GM12891 (cell line): ENCODE measurements around the gene ORC4.
A peak's percentile ranks its signal among the peaks of the same experiment; 100 is the strongest.

Source experiments
- DNase-seq: peaks from one replicate; pipeline ENCODE4 v3.0.0; 2011; ENCODE audit warnings: low spot score; ENCODE audit not compliant: insufficient read length
- FAIRE-seq: peaks from 2 replicates; lab custom pipeline; 2011; peaks lifted over from hg19 to GRCh38; lab: Jason Lieb, UNC
- PAX5 ChIP-seq: IDR thresholded peaks from 2 replicates; pipeline ENCODE4 v1.6.1; 2011; ENCODE audit warnings: low read length, moderate library complexity, mild to moderate bottlenecking; ENCODE audit not compliant: insufficient read depth, severe bottlenecking
- POLR2A ChIP-seq: IDR thresholded peaks from 2 replicates; pipeline ENCODE4 v1.6.1; 2011; ENCODE audit warnings: low read depth, low read length, control low read depth
- POLR2AphosphoS5 ChIP-seq: IDR thresholded peaks from 2 replicates; pipeline ENCODE4 v1.6.1; 2011; ENCODE audit warnings: low read depth, low read length, control low read depth
- POU2F2 ChIP-seq: IDR thresholded peaks from 2 replicates; pipeline ENCODE4 v1.6.1; 2011; ENCODE audit warnings: low read depth, mild to moderate bottlenecking, control low read depth, low read length, moderate library complexity
- SPI1 ChIP-seq: IDR thresholded peaks from 2 replicates; pipeline ENCODE4 v1.6.1; 2011; ENCODE audit warnings: low read depth, low read length, control low read depth
- TAF1 ChIP-seq: IDR thresholded peaks from 2 replicates; pipeline ENCODE4 v1.6.1; 2011; ENCODE audit warnings: low read depth, low read length, control low read depth

ORC4 gene

DNA sequence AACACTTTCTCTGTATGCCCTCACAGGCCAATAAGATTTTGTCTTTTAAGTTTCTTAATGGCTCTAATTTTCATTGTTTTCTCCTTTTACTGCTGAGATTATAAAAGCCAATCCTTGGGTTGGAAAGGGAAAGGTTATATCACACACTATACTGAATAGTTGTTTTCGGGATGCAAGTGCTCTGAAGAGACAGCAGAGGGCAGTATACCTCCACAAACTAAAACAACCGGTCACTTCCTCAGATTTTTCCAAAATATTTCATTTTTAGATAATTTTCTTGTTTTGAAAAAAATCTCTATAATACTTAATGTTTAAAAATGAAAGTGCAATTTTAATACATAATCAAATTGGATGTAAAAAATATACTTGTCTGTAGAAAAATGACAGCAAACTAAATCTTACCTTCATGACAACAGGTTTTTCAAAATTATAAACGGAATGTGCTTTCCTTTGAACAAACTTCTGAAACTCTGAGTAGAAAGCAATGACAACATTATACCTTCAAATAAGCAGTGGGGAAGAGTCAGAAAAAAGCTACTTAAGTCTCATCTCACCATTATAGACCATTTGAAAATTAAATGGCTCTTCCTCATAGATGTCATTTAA lies 82.7 kb downstream of the ORC4 start:
- TF ChIP-seq SPI1 = 0 out of 2 replicates have a peak, but pooled peaks have one; percentile 15
- no peak for TF ChIP-seq POLR2AphosphoS5
- no peak for TF ChIP-seq PAX5
- TF ChIP-seq POLR2A = no peak
- no peak for TF ChIP-seq POU2F2
- DNase-seq = no peak
- peak; percentile 38 for FAIRE-seq

- FAIRE-seq (no peak), DNase-seq (no peak)
- TF ChIP-seq POLR2AphosphoS5 (no peak), PAX5 (no peak), POLR2A (no peak), TAF1 (no peak), POU2F2 (no peak), SPI1 (no peak)
Measured at GRCh38 chr2:147934881-147935620, 85.5 kb downstream of the ORC4 start.

DNA sequence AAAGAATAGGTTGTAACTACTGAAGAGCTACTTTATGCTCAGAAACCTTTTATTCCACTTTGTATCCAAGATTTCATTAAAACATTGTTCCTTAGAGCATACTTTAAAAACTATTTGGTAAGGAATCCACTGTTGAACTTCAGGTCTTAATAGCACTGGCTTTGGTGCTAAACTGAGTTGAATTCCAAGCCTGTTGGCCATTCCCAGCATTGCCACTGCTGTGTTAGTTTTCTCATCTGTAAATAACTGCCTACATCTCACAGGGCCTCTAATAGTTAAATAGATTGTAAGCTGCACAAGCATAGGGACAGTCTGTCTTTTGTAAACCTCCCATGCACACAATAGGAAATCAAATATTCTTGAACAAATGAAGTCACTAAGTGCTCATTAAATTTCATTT lies 86.6 kb downstream of the ORC4 start:
- FAIRE-seq (no peak), DNase-seq (no peak)
- TF ChIP-seq POLR2A = no peak
- no peak for TF ChIP-seq PAX5
- TF ChIP-seq POU2F2 = no peak

DNA sequence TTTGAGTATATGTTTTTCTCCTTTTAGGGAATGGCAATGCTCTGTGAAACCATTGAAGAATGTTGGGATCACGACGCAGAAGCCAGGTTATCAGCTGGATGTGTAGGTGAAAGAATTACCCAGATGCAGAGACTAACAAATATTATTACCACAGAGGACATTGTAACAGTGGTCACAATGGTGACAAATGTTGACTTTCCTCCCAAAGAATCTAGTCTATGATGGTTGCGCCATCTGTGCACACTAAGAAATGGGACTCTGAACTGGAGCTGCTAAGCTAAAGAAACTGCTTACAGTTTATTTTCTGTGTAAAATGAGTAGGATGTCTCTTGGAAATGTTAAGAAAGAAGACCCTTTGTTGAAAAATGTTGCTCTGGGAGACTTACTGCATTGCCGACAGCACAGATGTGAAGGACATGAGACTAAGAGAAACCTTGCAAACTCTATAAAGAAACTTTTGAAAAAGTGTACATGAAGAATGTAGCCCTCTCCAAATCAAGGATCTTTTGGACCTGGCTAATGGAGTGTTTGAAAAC lies 93.4 kb downstream of the ORC4 start:
- TF ChIP-seq TAF1 (no peak), PAX5 (no peak), POLR2AphosphoS5 (no peak), POU2F2 (no peak), POLR2A (no peak), SPI1 (no peak)
- DNase-seq = no peak
- FAIRE-seq = no peak

DNA sequence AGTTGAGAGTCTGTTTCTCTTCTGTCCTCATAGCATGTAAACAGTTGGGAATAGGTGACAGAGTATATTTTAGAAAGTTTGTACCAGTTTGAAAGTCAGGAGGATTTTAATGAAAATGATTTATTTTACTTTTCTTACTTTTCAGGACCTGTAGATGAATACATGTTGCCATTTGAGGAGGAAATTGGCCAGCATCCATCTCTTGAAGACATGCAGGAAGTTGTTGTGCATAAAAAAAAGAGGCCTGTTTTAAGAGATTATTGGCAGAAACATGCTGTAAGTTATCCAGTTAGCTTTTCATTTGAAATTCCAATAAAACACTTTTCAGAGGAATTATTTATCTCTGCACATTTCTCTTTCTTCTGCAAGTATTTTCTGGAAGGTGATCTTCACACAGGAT lies 94.7 kb downstream of the ORC4 start:
- FAIRE-seq = no peak
- no peak for DNase-seq
- no peak for TF ChIP-seq PAX5
- no peak for TF ChIP-seq POU2F2
- TF ChIP-seq SPI1 = no peak

- FAIRE-seq (no peak), DNase-seq (no peak)
Measured at GRCh38 chr2:147924647-147925046, 95.9 kb downstream of the ORC4 start.

GRCh38 chr2:147923846-147924245 lies 96.7 kb downstream of the ORC4 start:
- DNase-seq (no peak), FAIRE-seq (no peak)
- no peak for TF ChIP-seq POLR2A
- TF ChIP-seq POU2F2 = no peak
- TF ChIP-seq PAX5 = no peak
- no peak for TF ChIP-seq SPI1
- no peak for TF ChIP-seq POLR2AphosphoS5
- TF ChIP-seq TAF1 = no peak

More at GRCh38 chr2:147924647-147925046, 95.9 kb downstream of the ORC4 start:
- TF ChIP-seq TAF1 = no peak
- no peak for TF ChIP-seq POLR2A
- no peak for TF ChIP-seq POLR2AphosphoS5
- no peak for TF ChIP-seq SPI1
- TF ChIP-seq POU2F2 = no peak
- no peak for TF ChIP-seq PAX5

GRCh38 chr2:147917161-147917560 lies 103.4 kb downstream of the ORC4 start:
- no peak for TF ChIP-seq POU2F2
- no peak for TF ChIP-seq POLR2A
- no peak for TF ChIP-seq PAX5
- TF ChIP-seq SPI1 = no peak
- no peak for TF ChIP-seq TAF1
- no peak for DNase-seq
- no peak for FAIRE-seq

DNA sequence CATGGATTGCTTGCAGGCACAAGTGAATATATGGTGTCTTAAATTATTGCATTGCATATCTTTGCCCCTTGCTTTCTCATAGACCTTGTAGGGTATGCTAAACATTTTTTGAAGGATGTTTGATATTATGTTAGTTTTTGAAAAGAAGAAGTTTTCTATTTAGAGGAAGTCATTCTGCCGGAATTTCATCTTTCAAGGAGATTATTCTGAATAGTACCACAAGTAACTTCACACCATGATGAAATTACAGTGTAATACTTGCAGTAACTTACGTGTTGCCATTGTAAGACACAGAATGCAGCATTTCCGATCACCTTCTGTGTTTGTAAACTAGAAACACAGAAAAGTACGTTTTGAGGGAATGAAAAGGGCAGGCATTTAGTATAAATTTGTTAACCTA lies 103.8 kb downstream of the ORC4 start:
- no peak for FAIRE-seq

GRCh38 chr2:147916067-147916466 lies 104.5 kb downstream of the ORC4 start:
- no peak for FAIRE-seq
- no peak for DNase-seq
- TF ChIP-seq SPI1 (no peak), POU2F2 (no peak), PAX5 (no peak), TAF1 (no peak), POLR2A (no peak), POLR2AphosphoS5 (no peak)

More for the DNA sequence above, 103.8 kb downstream of the ORC4 start:
- TF ChIP-seq SPI1 (no peak), POU2F2 (no peak), PAX5 (no peak), POLR2AphosphoS5 (no peak), TAF1 (no peak), POLR2A (no peak)
- DNase-seq = no peak
